SK-N-SH (cell line): Measurements from ENCODE around the gene PPP2R5C. TPM values are rescaled to one million over a fixed set of nuclear protein-coding genes. Genes with fewer than 3 reads are reported as not detected.

ENCODE experiments used
- CTCF ChIA-PET: fragments of 300-600, 350-600 bp; formaldehyde crosslinking; extraction: SDS; loops from one replicate; lab custom pipeline; 2021; lab: Yijun Ruan, JAX
- POLR2A ChIA-PET: fragments of 350-600 bp; sonication (Branson Sonifier 250); formaldehyde crosslinking; extraction: SDS; loops from one replicate; lab custom pipeline; 2020; ENCODE audit warnings: antibody characterized with exemption, inconsistent platforms; lab: Yijun Ruan, JAX
- DNase-seq: peaks from one replicate; pipeline ENCODE4 v3.0.0; 2012
- H2AFZ ChIP-seq: fragments of 200-600 bp; sonication (generic); 2 replicates; pipeline ENCODE4 v1.8.1; 2016; ENCODE audit warnings: antibody characterized with exemption, mild to moderate bottlenecking, low read depth
- H3F3A ChIP-seq: fragments of 200-600 bp; sonication (generic); replicated peaks from 2 replicates; pipeline ENCODE3; 2016; ENCODE audit warnings: antibody characterized with exemption, mild to moderate bottlenecking; ENCODE audit not compliant: insufficient read depth
- H3K27ac ChIP-seq, 2 experiments: fragments of 200-500 bp in 1 of 2; fragments of 200-600 bp in 1 of 2; sonication (Bioruptor generic) in 1 of 2; sonication (generic), shearing (Covaris generic) in 1 of 2; 2 replicates each; pipeline versions ENCODE4 v1.5.1 to v1.6.1; 2014 to 2016; ENCODE audit warnings: low read depth in 2 of 2, inconsistent platforms in 1 of 2, low read length in 1 of 2, mild to moderate bottlenecking in 1 of 2, mixed read lengths in 1 of 2
- H3K27me3 ChIP-seq: fragments of 200-600 bp; sonication (generic), shearing (Covaris generic); 2 replicates; pipeline ENCODE4 v1.6.1; 2016; ENCODE audit warnings: mixed run types; ENCODE audit not compliant: insufficient read depth
- H3K36me3 ChIP-seq, 2 experiments: fragments of 200-500 bp in 1 of 2; fragments of 200-600 bp in 1 of 2; sonication (Bioruptor generic) in 1 of 2; sonication (generic) in 1 of 2; replicated peaks in 1 of 2; 2 replicates each; pipeline versions ENCODE3 to v1.5.1; 2014 to 2016; ENCODE audit warnings: low read length in 1 of 2, mild to moderate bottlenecking in 1 of 2; ENCODE audit not compliant: insufficient read depth in 2 of 2, control insufficient read depth in 1 of 2
- H3K4me1 ChIP-seq, 2 experiments: fragments of 200-500 bp in 1 of 2; fragments of 200-600 bp in 1 of 2; sonication (Bioruptor generic) in 1 of 2; sonication (generic), shearing (Covaris generic) in 1 of 2; 2 replicates each; pipeline versions ENCODE4 v1.5.1 to v1.6.1; 2014 to 2016; ENCODE audit warnings: low read depth in 1 of 2, low read length in 1 of 2, mixed run types in 1 of 2; ENCODE audit not compliant: insufficient read depth in 2 of 2, control insufficient read depth in 1 of 2
- H3K4me2 ChIP-seq: fragments of 200-600 bp; sonication (generic), shearing (Covaris generic); 2 replicates; pipeline ENCODE4 v1.6.1; 2017; ENCODE audit warnings: mixed run types
- H3K4me3 ChIP-seq, 2 experiments: fragments of 200-500 bp in 1 of 2; fragments of 200-600 bp in 1 of 2; sonication (Bioruptor generic) in 1 of 2; sonication (generic), shearing (Covaris generic) in 1 of 2; 2 replicates each; pipeline versions ENCODE4 v1.5.1 to v1.8.1; 2014 to 2016; ENCODE audit warnings: low read depth in 2 of 2, inconsistent platforms in 1 of 2, low read length in 1 of 2, mild to moderate bottlenecking in 1 of 2, mixed read lengths in 1 of 2, moderate library complexity in 1 of 2
- H3K79me2 ChIP-seq: fragments of 200-600 bp; sonication (generic); 2 replicates; pipeline ENCODE4 v1.8.1; 2017; ENCODE audit warnings: mild to moderate bottlenecking; ENCODE audit not compliant: insufficient read depth
- H3K9ac ChIP-seq: fragments of 200-600 bp; sonication (generic); 2 replicates; pipeline ENCODE4 v1.6.1; 2017; ENCODE audit warnings: mixed run types
- H3K9me2 ChIP-seq: fragments of 200-600 bp; sonication (generic); 2 replicates; pipeline ENCODE4 v1.6.1; 2017; ENCODE audit warnings: mixed run types
- H3K9me3 ChIP-seq: fragments of 200-600 bp; sonication (generic); 2 replicates; pipeline ENCODE4 v1.6.1; 2017; ENCODE audit warnings: mixed run types, mild to moderate bottlenecking, moderate library complexity
- H4K20me1 ChIP-seq: fragments of 200-600 bp; sonication (generic); 2 replicates; pipeline ENCODE4 v1.6.1; 2017; ENCODE audit warnings: mild to moderate bottlenecking, mixed run types; ENCODE audit not compliant: insufficient read depth
- CHD2 ChIP-seq: fragments of 150-350 bp; IDR thresholded peaks from 2 replicates; pipeline ENCODE4 v1.6.1; 2018; ENCODE audit warnings: low read length; ENCODE audit not compliant: partially characterized antibody
- ELF1 ChIP-seq: IDR thresholded peaks from 2 replicates; pipeline ENCODE4 v1.4.0; 2012
- EZH2phosphoT487 ChIP-seq: fragments of 200-600 bp; sonication (generic); IDR thresholded peaks from 2 replicates; pipeline ENCODE4 v1.6.1; 2017; ENCODE audit warnings: low read depth, mixed run types, mild to moderate bottlenecking, antibody characterized with exemption, moderate library complexity, borderline replicate concordance
- FOXJ3 ChIP-seq: sonication (generic); formaldehyde crosslinking; IDR thresholded peaks from 2 replicates; pipeline ENCODE4 v1.5.1; 2020; ENCODE audit warnings: mild to moderate bottlenecking, missing genetic modification reagents
- JUND ChIP-seq: IDR thresholded peaks from 2 replicates; pipeline ENCODE4 v1.4.0; 2012
- RAD21 ChIP-seq: IDR thresholded peaks from 2 replicates; pipeline ENCODE4 v1.6.1; 2012; ENCODE audit warnings: mild to moderate bottlenecking, low read length
- REST ChIP-seq: IDR thresholded peaks from 2 replicates; pipeline ENCODE4 v1.6.1; 2012; ENCODE audit warnings: mild to moderate bottlenecking, low read depth, low read length, moderate library complexity
- RFX5 ChIP-seq: IDR thresholded peaks from 2 replicates; pipeline ENCODE4 v1.6.1; 2012; ENCODE audit warnings: mild to moderate bottlenecking, improper control_type of control experiment, low read length
- YY1 ChIP-seq: IDR thresholded peaks from 2 replicates; pipeline ENCODE4 v1.4.0; 2012; ENCODE audit warnings: low read depth, mild to moderate bottlenecking
- WGBS: methylation state at CpG from one replicate; pipeline ENCODE4 v1.1.6; 2017; ENCODE audit warnings: low lambda C conversion rate; 5-methylcytosine and 5-hydroxymethylcytosine counted together
- polyA plus RNA-seq, 3 experiments: library from polyadenylated mRNA; depleted of rRNA; stranded (reverse); fragments of >200 nt; gene quantifications; 2 replicates each; pipeline ENCODE4 v1.2.3, GENCODE V29; 2012
- TF ChIP-seq, protein P1 (sequence below): IDR thresholded peaks from 2 replicates; pipeline ENCODE4; 2012
- TF ChIP-seq, protein P2 (sequence below): fragments of 200-600 bp; sonication (generic); IDR thresholded peaks from 2 replicates; pipeline ENCODE4 v1.6.1; 2017; ENCODE audit warnings: antibody characterized with exemption, mild to moderate bottlenecking, moderate library complexity

The PPP2R5C gene
- polyA plus RNA-seq, 1 of the 3 experiments (the other 2 are of a cell fraction), result 43.7 TPM

DNA sequence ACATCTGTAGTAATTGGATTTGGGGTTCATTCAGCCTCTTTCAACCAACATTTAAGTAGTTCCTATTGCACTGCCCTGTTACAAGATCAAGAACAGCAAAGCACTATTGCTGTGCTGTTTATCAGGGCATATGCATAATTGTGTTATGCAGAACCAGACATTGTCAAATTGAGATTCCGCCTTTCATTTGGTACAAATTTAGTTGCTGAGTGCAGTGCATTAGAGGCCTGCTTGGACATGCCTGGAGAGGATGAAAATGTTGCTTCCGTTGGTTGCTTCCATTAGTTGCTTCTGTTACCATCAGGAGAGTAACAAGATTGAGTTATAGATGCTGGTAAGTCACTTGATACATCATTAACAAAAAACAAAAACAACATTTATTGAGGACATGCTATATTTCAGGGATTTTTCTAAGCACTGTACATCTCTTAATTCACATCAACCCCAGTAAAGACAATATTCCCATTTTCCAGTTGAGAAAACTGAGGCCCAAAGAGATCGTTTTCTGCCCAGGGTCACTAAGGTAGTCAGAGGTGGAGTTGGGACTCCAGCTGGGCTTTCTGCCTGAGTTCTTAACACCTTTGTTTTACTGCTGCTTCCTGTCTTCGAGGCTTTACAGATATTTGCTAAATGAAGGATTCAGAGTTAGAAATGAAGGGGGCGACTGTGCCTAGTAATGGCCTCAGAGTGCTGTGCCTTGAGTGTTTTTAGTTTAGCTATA, 79.3 kb downstream of the PPP2R5C start (continued):
- TF ChIP-seq REST (no peak), JUND (no peak), ELF1 (no peak), EZH2phosphoT487 (no peak), RAD21 (0 out of 2 replicates have a peak, but pooled peaks have one; percentile 32), YY1 (no peak), FOXJ3 (CRISPR knock-in tag) (peak; percentile 92), CHD2 (peak; percentile 85)
- TF ChIP-seq, protein P1, sequence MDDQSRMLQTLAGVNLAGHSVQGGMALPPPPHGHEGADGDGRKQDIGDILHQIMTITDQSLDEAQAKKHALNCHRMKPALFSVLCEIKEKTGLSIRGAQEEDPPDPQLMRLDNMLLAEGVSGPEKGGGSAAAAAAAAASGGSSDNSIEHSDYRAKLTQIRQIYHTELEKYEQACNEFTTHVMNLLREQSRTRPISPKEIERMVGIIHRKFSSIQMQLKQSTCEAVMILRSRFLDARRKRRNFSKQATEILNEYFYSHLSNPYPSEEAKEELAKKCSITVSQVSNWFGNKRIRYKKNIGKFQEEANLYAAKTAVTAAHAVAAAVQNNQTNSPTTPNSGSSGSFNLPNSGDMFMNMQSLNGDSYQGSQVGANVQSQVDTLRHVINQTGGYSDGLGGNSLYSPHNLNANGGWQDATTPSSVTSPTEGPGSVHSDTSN, result no peak

DNA sequence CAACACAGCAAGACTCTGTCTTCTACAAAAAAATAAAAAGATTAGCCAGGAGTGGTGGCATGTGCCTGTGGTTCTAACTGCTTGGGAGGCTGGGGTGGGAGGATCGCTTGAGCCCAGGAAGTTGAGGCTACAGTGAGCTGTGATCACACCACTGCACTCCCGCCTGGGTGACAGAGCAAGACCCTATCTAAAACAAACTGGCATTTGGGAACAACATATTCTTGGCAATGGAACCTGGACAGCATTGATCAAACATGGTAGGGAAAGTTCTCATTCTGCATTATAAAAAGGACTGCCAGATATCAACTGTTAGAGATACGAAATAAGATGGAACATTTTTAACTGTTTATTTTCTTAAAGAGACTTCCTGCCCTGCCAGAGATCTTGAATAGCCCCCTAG, 81.5 kb downstream of the PPP2R5C start:
- H3K36me3 ChIP-seq, result peaks cover 6 to 18% of the 10 kb centered on the region in 2 experiments
- ChIA-PET POLR2A (no interaction called here), CTCF (interaction anchor here (1.1 to 1.2 kb wide), 2 partner anchors 72 kb away, joined by 3 to 4 read pairs; no protein-coding TSS in a partner anchor)
- TF ChIP-seq, protein P2, sequence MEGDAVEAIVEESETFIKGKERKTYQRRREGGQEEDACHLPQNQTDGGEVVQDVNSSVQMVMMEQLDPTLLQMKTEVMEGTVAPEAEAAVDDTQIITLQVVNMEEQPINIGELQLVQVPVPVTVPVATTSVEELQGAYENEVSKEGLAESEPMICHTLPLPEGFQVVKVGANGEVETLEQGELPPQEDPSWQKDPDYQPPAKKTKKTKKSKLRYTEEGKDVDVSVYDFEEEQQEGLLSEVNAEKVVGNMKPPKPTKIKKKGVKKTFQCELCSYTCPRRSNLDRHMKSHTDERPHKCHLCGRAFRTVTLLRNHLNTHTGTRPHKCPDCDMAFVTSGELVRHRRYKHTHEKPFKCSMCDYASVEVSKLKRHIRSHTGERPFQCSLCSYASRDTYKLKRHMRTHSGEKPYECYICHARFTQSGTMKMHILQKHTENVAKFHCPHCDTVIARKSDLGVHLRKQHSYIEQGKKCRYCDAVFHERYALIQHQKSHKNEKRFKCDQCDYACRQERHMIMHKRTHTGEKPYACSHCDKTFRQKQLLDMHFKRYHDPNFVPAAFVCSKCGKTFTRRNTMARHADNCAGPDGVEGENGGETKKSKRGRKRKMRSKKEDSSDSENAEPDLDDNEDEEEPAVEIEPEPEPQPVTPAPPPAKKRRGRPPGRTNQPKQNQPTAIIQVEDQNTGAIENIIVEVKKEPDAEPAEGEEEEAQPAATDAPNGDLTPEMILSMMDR, result no peak
- TF ChIP-seq RFX5, result no peak
- peak overlapping the region in 1 of 2 experiments; percentile 89; a peak in 2 of 4 replicates for H3K27ac ChIP-seq
- no peaks in the 10 kb centered on the region for H3F3A ChIP-seq
- peaks cover 92% of the 10 kb centered on the region for H3K79me2 ChIP-seq
- no peak overlapping the region for H3K4me2 ChIP-seq
- H3K9me3 ChIP-seq, result no peaks in the 10 kb centered on the region
- H3K9ac ChIP-seq, result no peak overlapping the region
- peaks cover 54% of the 10 kb centered on the region for H4K20me1 ChIP-seq
- WGBS, result 97% methylated on average over 3 of the region's 3 CpGs
- H2AFZ ChIP-seq, result no peak overlapping the region
- H3K27me3 ChIP-seq, result no peaks in the 10 kb centered on the region
- H3K9me2 ChIP-seq, result no peaks in the 10 kb centered on the region
- H3K4me1 ChIP-seq, result peaks cover 0 to 67% of the 10 kb centered on the region in 2 experiments; a peak in 2 of 4 replicates
- H3K4me3 ChIP-seq, result no peak overlapping the region
- DNase-seq, result no peak
